Ishikawa (cell line): ENCODE results near the gene HOXC5.

Experiments used
- CEBPB ChIP-seq: IDR thresholded peaks from 2 replicates; pipeline ENCODE4 v1.6.1; 2012
- CREB1 ChIP-seq: IDR thresholded peaks from 2 replicates; pipeline ENCODE4 v1.6.1; 2012; ENCODE audit warnings: low read depth
- EGR1 ChIP-seq: IDR thresholded peaks from 2 replicates; pipeline ENCODE4 v1.6.1; 2012
- EP300 ChIP-seq: IDR thresholded peaks from 2 replicates; pipeline ENCODE4 v1.6.1; 2012; ENCODE audit warnings: borderline replicate concordance
- FOXM1 ChIP-seq: IDR thresholded peaks from 2 replicates; pipeline ENCODE4 v1.6.1; 2012; ENCODE audit warnings: low read depth, borderline replicate concordance
- MAX ChIP-seq: IDR thresholded peaks from 2 replicates; pipeline ENCODE4 v1.6.1; 2012
- NFIC ChIP-seq: IDR thresholded peaks from 2 replicates; pipeline ENCODE4 v1.6.1; 2012
- RAD21 ChIP-seq: IDR thresholded peaks from 2 replicates; pipeline ENCODE4 v1.6.1; 2012; ENCODE audit warnings: low read depth
- REST ChIP-seq: IDR thresholded peaks from 2 replicates; pipeline ENCODE4 v1.6.1; 2012; ENCODE audit warnings: low read depth, mild to moderate bottlenecking
- TAF1 ChIP-seq: IDR thresholded peaks from 2 replicates; pipeline ENCODE4 v1.6.1; 2012; ENCODE audit warnings: low read depth, mild to moderate bottlenecking
- TCF12 ChIP-seq: IDR thresholded peaks from 2 replicates; pipeline ENCODE4 v1.6.1; 2012; ENCODE audit warnings: low read depth
- TEAD4 ChIP-seq: IDR thresholded peaks from 2 replicates; pipeline ENCODE4 v1.6.1; 2012
- USF1 ChIP-seq: IDR thresholded peaks from 2 replicates; pipeline ENCODE4 v1.6.1; 2012
- YY1 ChIP-seq: IDR thresholded peaks from 2 replicates; pipeline ENCODE4 v1.6.1; 2012; ENCODE audit warnings: low read depth
- ZBTB7A ChIP-seq: IDR thresholded peaks from 2 replicates; pipeline ENCODE4 v1.6.1; 2012; ENCODE audit warnings: low read depth

The HOXC5 gene

GRCh38 chr12:54052438-54053002 lies 19.7 kb downstream of the HOXC5 start:
- TF ChIP-seq MAX (no peak), NFIC (no peak), RAD21 (no peak), YY1 (no peak), CREB1 (no peak), USF1 (no peak), ZBTB7A (no peak), TEAD4 (no peak), REST (no peak), EGR1 (no peak), CEBPB (no peak)

GRCh38 chr12:54053003-54053750 lies 20.3 kb downstream of the HOXC5 start:
- TF ChIP-seq TAF1 (no peak), CREB1 (no peak), TCF12 (no peak), YY1 (no peak), NFIC (no peak), TEAD4 (no peak), USF1 (no peak), MAX (no peak), RAD21 (no peak), FOXM1 (no peak), ZBTB7A (no peak), EP300 (no peak), CEBPB (no peak), EGR1 (no peak), REST (no peak)

GRCh38 chr12:54053751-54054741 lies 21.2 kb downstream of the HOXC5 start, which contains the start of gene HOXC4:
HOXC4 (plus strand) TSS chr12:54053835; CDS start chr12:54053923, 88 bp downstream.
- TF ChIP-seq USF1 (no peak), EGR1 (no peak), RAD21 (no peak), EP300 (no peak), REST (no peak), FOXM1 (no peak), YY1 (no peak), CREB1 (no peak), ZBTB7A (no peak), CEBPB (no peak), TEAD4 (no peak), NFIC (no peak), MAX (no peak), TCF12 (no peak), TAF1 (no peak)
